HG03442 (cell line): ENCODE measurements around the gene KAZN.

Experiments used
- ATAC-seq: cut with Tn5 transposase; IDR thresholded peaks from one replicate; pipeline ENCODE4 v1.9.1; 2021; ENCODE audit warnings: mild to moderate bottlenecking, moderate library complexity; ENCODE audit not compliant: unreplicated experiment

KAZN gene

DNA sequence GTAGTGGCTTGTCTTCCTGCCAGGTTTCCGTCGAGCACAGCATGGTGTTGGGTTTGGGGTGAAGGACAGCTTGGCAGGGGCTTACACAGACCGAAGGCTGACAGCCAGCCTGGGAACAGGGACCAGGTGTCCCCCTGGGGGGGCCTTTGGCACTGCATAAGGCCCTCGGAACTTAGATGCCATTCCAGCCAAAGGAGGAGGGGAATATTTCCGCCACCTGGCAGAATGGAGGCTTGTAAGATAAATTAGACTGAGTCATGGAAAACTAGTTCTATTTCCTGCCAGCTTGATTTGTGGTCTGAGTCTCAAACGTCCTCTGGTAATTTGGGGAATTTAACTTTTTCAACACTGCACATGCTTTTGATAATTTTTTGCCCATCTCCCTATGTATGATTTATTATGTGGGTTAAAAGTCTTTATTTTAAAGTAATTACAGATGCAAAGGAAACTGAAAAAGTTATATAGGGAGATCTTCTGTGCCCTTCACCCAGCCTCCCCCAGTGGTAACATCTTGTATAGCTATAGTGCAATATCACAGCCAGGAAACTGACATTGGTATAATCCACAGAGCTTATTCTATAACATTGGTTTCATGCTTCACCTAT lies 543.6 kb downstream of the KAZN start:
- no peak for ATAC-seq

DNA sequence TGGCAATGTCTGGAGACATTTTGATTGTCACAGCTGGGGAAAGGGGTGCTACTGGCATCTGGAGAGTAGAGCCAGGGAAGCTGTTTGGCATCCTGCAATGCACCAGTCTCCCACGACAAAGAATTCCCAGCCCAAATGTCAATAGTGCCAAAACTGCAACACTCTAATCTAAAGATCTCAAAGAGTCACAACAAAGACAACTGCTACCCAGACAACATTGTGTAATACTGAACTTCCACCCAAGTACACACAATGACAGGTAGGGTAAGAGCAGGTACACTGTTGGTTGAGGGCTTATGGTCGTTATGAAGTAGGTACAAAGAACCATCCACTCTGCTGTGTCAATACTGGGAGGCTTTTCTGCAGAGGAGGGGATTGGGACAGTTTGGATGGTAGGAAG lies 546.8 kb downstream of the KAZN start:
- no peak for ATAC-seq

DNA sequence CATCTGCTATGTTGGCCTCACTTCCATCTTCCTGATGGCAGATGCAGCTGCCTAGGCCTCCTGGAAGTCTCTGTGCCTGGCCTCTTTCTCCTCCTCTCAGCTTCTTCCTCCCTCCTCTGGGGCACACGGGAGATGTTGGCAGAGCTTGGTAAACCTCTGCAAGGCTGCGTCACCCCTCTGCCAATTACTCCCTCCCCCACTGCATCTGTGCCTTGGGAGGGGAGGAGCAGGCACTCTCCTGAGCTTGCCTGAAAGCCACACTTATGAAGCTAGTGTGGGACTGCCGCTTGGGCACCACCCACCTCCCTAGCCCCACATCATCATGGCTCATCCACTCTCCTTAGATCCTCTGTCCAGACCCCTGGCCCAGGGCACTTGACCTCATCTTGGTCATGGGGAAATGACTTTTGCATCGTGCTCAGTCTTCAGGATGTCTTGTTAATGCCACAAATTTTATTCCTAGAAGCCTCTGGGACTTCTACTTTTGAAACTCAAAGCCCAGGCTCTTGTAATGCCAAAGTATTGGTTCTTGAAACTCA lies 547.7 kb downstream of the KAZN start:
- ATAC-seq: no peak

DNA sequence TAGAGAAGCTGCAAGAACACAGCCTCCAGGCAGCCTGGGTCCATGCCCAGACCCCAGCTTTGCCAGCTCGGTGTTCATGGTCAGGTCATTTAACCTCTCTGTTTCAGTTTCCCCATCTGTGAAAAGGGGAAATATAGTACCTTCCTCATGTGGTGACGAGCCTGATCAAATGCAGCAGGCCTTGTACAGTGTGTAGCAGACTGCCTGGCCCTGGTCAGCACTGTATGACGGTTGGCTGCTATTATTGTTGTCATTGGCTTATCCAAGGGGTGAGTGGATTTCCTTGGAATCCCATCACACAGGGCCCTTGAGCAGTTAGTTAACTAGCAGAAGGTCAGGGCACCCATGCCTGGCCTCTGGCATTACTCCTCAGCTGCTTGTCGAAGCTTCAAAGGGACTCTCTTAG lies 548.5 kb downstream of the KAZN start:
- no peak for ATAC-seq

DNA sequence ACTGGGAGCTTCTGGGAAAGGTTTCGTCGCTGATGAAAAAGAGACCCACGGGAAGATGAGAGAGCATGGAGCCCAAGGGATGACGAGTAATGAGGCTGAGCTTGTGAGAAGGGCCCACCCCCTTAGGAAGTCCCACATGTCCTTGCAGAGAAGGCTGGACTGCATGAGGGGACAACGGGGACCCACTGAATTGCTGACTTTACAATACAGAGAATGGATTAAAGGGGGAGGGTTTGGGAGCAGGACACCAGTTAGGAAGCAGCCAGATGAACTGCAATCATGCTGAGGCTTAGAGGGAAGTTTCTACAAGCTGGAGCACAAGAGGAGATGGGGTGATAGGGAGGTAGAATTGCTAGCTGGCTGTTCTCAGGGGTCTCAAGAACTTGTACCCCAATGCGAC lies 549.5 kb downstream of the KAZN start:
- ATAC-seq: no peak

DNA sequence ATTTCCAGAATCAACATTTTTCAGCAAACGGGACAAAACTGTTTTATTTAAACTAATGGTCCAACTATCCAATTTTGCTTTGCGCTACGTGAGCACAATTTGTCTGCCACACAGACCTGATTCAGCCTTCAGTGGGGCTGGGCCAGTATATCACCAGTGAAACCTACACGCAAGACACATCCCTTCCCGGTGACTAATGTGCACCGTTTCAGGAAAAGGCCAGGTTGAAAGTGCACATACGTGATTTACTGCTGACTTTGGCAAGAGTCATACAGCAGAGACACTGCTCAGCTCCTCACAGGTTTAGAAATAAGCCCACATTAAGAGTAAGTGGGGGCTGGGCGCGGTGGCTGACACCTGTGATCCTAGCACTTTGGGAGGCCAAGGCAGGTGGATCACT lies 550.0 kb downstream of the KAZN start:
- no peak for ATAC-seq

DNA sequence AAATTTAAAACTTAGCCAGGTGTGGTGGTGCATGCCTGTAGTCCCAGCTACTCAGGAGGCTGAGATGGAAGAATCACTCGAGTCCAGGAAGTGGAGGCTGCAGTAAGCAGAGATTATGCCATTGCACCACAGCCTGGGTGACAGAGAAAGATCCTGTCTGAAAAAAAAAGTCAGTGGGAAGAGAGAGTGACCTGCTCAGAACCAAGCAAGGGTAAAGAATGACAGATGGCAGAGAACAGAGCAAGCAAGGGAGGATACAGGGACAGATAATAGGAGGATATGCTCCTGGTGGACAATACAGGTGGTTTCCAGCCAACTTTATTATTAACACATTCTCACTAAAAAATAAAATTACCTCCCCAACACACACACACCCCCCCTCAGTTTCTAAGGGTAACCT lies 550.5 kb downstream of the KAZN start:
- ATAC-seq: no peak

DNA sequence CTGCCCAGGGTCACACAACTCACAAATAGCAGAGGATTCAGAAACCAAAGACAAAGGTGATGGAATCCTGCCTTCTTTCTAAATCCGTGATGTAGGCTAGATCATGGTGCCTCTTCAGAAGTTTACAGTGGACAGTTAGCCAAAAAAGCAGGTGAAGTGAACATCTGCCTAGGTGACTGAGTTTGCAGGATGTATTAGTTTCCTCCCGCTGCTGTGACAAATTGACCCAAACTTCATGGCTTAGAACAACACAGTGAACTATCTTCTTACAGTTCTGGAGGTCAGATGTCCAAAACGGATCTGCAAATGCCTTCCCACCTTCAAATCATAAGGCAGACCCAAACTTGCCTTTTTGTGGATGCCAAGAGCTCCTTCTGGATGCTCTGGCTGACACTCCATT lies 551.9 kb downstream of the KAZN start:
- no peak for ATAC-seq

DNA sequence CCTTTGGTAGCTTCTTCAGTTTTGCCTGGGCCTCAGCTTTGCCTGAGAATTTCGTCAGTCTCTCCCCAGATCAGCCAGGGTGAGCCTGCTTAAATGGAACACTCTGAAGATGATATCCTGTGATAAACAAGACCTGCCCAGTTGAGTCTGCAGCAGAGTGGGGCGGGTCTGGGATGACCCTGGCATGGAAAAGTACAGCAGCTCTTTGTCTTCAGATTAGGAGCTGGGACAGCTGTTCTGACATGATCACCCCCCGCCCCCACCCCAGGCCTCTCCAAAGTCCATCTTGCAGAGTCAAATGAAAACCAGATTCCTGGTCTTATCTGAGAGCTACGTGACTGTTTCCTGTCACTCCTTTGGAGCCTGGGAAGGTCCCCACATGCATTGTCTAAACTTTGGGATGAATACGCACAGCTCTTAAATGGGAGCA lies 552.9 kb downstream of the KAZN start:
- ATAC-seq: no peak

DNA sequence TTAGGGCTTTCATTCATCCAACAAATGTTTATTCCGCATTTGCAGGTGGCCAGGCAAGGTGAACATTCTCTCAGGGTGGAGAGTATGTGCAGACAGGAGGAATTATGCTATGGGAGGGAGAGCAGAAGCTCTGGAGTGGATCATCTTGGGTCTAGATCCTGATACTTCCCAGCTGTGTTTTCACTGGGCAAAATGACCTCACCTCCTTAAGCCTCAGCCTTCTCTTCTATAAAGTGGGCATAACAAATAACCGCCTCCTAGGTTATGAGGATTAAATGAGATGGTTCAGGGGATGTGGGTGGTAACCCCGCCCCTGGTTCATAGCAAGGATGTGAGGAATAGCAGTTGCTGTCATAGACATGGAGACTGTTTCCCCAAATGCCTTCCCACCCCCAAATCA lies 553.4 kb downstream of the KAZN start:
- ATAC-seq: no peak

DNA sequence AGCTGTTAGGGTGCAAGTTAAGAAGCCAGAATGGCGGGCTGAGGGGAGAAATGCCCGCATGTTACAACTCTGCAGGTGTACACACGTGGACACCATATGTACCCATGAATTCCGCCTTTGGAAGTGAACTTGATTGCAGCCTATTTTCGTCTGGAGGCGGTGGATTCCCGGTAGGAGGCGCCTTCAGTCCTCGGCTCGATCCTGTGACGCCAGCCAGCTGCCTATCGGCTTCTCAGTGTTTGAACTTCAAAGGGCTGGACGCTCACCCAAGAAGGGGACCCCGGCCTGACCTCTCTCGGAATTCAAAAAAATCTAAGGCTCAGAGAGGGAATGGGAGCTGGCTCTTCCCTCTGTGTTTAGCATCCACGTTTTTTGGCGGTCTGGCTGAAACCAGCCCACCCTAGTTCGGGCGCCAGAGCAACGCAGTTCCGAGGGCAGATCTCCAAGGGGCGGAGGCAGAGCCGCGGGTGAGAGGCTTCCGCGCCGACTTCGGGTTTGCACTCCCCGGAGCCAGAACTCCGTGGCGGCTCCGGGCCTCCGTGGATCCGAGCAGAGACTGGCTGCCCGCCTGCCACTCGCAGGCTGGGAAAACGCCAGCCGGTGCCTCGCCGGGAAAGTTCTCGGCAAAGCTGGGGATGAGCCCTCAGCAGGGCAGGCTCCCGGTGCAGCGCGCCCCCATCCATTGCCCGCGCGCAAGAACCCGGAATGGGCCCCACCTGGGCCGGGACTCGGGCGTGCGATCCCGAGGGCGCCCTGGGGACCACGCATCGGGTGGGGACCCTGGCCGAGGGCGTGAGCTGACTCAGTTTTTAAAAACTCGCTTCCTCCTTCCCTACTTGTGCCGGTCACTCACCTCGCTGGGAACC lies 554.1 kb downstream of the KAZN start:
- no peak for ATAC-seq

DNA sequence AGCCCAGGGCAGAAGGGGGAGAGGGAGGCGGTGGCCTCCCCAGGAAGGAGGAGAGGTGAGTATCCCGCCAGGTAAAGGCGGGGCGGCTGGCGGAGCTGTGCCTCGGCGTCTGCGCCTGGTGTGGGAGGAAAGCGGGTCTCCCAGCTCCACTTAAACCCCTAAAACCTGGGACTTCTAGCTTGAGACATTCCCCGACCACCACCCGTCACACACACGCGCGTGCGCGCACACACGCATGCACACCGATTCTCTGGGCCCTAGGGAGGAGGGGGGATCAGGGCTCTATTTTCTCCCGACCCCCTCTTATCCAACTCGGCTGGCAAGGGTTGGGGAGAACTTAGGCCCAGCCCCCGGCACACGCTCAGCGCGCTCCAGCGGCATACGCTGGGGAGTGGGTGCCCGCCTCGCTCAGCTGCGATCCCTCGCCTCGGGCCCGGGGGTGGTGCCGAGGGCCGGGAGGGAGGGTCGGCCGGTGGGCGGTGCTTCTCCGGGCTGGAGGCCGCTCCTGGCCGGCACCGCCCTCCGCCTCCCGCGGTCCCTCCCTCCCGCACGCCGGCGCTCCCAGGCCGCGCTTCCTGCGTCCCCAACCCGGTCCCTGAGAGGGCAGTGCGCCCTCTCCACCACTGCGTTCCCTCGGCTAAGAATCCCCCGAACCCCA lies 554.8 kb downstream of the KAZN start, which contains the start of gene TMEM51:
TSS of gene TMEM51 (plus strand) at position 564 of the 658 bp plus-strand sequence. CDS start 61,341 bp downstream, outside the sequence.
- no peak for ATAC-seq

DNA sequence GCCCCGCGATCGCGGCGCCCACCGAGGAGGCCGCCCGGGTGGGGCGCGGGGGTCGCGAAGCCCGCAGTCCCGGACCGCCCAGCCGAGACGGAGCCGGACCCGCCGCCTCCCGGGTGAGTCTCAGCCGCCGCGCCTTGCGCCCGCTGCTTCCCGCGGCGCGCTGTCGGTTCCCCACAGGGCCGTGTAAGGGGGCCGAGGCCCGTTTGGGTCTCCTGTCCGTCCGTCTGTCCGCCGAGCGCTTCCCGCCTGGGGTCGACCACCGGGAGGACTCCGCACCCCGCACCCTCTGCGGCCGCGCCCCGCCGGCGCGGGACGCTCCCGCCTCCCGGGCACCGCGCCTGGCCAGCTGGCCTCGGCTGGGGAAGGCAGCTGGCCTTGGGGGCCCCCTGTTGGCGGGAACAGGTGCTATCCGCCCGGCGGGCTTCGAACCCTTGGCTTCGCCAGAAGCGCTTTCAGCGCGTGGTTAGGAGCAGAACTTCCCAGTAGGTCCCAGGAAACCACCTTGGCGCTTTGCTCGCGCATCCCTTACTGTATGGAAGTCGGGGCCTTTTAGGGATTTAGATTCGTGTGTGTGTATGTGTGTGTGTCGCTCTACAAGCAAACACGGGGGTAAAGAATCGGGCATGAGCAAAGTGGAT lies 555.5 kb downstream of the KAZN start:
- no peak for ATAC-seq

DNA sequence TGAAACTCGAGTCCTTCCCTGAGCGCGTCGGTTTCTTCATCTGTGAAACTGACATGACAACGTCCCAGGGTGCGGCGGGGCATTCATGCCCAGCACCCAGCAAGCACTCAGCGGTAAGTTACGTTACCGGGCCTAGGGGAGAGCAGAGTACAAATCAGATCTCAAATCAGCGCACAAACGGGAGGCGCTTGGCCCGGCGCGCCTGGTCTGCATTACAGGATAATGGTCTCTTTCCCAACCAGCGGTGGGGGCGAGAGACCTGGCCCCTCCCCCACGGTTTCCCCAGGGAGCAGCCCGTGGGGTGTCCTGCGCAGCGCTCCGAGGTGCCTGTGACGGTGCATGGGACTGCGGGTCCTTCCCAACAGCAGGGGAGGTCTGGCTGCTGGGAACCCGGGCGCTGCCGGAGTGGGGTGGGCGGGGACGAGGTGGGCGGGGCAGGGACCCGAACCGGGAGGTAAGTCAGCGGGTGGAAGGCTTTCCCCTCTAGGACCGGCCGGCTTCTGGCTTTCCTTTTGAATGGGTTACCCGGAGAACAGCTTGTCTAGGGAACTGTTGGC lies 556.1 kb downstream of the KAZN start:
- ATAC-seq: no peak

DNA sequence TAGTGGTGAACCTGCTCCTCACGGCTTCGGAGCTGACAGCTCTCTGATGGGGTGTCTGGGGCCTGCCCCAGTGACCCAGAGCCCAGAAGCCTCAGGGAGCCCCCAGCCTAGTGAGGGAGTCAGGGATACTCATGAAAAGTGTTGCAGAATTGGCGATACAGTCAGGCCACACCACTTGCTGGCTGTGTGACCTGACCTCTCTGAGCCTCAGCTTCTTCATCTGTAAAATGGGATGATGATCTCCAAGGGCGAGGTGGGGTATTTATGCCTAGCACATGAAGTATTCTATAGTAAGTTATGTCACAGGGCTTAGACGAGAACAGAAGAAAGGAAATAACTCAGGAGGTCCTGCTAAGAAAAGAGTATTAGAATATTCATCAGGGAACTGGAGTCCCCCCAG lies 556.7 kb downstream of the KAZN start:
- no peak for ATAC-seq

DNA sequence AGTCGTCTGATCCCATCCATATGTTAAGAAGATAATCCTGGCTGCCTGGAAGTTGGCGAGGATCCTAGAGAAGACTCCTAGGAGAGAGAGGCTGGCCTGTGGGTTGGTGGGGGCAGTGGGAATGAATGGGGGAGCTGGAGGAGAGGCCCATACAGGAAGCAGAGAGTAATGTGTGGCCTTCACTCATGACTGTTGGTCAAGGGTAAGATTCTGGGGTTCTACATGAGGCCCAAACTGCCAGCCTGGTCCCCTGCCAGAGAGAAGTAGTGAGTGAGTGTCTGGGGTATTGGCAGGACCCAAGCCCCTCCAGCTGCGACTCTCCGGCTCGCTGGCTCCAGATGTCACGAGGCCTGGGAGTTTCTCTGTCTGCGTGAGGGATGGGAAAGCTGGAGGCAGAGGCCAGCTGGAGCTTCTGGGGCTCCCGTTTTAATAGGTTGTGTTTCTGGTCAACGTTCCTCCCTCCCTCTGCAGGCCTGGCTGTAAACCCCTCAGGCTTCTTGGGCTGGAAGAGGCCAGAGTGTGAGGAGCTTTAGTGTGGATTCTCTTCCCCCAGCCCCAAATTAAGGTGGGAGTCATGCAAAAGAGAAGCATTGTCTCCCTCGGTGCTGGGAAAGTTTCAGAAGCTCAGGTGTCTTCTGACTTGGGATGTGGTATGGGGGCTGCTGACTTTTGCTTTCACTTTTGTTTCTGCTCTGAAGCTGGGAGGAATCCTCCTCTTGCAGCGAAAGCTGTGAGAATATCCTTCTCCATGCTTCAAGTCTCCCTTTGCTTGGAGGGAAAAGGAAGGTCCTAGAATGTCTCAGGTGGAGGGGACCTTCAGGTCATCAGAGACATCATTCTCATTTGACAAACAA lies 557.6 kb downstream of the KAZN start:
- no peak for ATAC-seq

DNA sequence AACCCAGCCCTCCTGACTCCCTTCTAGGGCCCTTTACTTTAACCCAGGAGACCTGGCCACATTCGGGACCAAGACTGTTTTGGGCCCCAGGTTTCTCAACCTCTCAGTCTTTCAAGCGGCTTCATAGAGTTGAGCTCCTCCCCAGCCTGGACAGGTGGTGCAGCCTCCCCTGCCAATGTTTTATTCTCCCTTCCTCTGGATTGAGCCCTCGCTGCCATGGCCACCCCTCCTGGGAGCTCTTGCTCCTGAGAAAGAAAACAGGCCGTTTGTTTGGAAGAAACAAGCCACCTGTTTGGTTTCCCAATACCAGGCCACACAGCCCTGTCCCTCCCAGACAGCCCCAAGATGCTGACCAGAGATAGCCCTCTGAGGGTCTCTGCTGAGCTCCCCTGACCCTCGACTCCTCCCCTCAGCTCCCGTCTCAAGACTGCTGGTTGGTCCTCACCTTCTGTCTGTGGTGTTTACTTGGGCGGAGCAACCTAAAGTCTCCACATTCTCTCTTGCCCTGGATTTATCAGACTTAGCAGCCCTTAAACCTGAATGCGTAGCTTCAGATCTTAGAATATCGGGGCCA lies 558.4 kb downstream of the KAZN start:
- ATAC-seq: no peak

DNA sequence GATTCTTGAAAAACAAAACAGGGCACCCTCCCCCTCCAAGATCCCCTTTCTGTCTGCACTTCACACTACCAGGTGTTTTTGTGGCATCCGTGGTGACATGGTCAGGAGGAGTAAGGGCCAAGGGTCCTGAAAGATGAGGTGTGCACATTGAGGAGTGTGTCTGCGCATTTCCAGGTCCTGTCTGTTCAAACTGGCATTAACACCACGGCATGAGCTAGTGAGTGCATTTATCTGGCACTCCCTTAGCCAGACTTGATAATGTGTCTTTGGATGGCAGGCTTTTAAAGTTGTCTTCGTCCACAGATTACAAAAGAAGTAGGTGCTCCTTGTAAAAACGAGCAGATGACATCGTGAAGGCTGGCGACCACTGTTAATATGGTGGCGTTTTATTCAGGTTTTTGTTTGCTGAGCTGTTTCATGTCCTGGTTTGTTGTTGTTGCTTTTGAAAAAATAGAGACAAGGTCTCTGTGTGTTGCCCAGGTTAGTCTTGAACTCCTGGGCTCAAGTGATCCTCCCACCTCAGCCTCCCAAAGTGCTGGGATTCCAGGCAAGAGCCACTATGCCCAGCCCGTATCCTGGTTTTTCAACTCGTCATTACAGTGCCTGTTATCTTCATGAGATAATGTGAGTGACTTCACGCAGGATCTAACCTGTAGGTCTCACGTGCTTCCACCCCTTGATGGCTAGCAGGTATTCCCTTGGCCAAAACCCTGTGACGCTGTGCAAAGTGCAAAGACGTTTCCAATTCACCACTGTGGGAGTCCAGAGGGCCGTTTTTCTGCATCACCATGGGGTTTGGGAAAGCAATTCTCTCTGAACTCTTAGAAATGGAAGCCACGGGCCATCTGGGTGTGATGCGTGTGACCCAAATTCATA lies 559.3 kb downstream of the KAZN start:
- ATAC-seq: no peak
